ENCODE results near the gene ABHD16B. TPM values are rescaled to one million over a fixed set of nuclear protein-coding genes. Genes with fewer than 3 reads are reported as not detected.

Gene ABHD16B
- polyA plus RNA-seq, 1 donor (not counting 4 experiments of a cell fraction or from before 2014, with no cell fraction given), result not detected

DNA sequence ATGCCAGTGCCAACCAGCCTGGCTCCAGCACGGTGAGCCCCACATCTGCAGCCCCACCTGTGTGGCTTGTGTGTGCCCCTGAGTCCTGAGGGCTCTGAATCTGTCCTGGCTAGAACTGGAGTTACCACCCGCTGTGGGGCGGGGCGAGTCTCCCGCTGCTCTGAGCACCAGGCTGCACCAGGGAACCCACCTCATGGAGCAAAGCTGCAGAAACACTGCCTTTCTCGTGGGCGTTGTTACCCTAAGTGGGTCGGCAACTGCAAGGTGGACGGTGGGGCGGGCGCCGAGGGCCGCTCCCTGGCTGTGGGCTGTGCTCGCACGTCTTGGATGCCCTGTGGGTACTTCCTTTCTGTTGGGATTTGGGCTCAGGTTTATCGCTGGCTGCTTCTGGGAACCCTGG is 17.5 kb upstream of the ABHD16B start:
- dilution Hi-C loops (cut with MboI; ENCODE audit: extremely low pct_ligation_motif_present, low sequenced_read_pairs), result no loop called here
- no peak overlapping the region for H3K4me3 ChIP-seq (ENCODE audit: control insufficient read depth in 2 of 3, extremely low read depth in 1 of 3, insufficient read depth in 2 of 3, low read depth in 1 of 3, low read length in 3 of 3)

GRCh38 chr20:63844511-63844991 is 16.7 kb upstream of the ABHD16B start:
- Histone ChIP-seq H3K27me3 (ENCODE audit: control insufficient read depth, extremely low read depth, insufficient read depth, low read length) (peaks cover 33% of the 10 kb centered on the region), H3K9me3 (ENCODE audit: control insufficient read depth, low read depth, low read length) (no peaks in the 10 kb centered on the region), H3K4me2 (ENCODE audit: control insufficient read depth, extremely low read depth, insufficient read depth, low read depth, low read length) (no peak overlapping the region), H3K27ac (ENCODE audit: control insufficient read depth, insufficient read depth, low read length) (no peak overlapping the region), H2AFZ (ENCODE audit: control insufficient read depth, low read length) (no peak overlapping the region), H3K9me1 (ENCODE audit: control insufficient read depth, extremely low read depth, insufficient read depth, low read length) (no peaks in the 10 kb centered on the region), H4K20me1 (ENCODE audit: control insufficient read depth, extremely low read depth, insufficient read depth, low read length) (no peaks in the 10 kb centered on the region), H3K9ac (ENCODE audit: control insufficient read depth, extremely low read depth, insufficient read depth, low read length) (no peak overlapping the region), H3K4me1 (ENCODE audit: control insufficient read depth, extremely low read depth, insufficient read depth, low read length) (peaks cover 5% of the 10 kb centered on the region), H3K79me2 (ENCODE audit: control insufficient read depth, insufficient read depth, low read length) (no peaks in the 10 kb centered on the region), H3K36me3 (ENCODE audit: control insufficient read depth in 2 of 2, extremely low read depth in 1 of 2, insufficient read depth in 2 of 2, low read length in 2 of 2) (no peaks in the 10 kb centered on the region), H3K4me3 (ENCODE audit: control insufficient read depth in 2 of 3, extremely low read depth in 1 of 3, insufficient read depth in 2 of 3, low read depth in 1 of 3, low read length in 3 of 3) (no peak overlapping the region)
- no peak for FAIRE-seq
- DNase-seq (ENCODE audit: low read depth, low spot score), result no peak
- TF ChIP-seq, protein P1, sequence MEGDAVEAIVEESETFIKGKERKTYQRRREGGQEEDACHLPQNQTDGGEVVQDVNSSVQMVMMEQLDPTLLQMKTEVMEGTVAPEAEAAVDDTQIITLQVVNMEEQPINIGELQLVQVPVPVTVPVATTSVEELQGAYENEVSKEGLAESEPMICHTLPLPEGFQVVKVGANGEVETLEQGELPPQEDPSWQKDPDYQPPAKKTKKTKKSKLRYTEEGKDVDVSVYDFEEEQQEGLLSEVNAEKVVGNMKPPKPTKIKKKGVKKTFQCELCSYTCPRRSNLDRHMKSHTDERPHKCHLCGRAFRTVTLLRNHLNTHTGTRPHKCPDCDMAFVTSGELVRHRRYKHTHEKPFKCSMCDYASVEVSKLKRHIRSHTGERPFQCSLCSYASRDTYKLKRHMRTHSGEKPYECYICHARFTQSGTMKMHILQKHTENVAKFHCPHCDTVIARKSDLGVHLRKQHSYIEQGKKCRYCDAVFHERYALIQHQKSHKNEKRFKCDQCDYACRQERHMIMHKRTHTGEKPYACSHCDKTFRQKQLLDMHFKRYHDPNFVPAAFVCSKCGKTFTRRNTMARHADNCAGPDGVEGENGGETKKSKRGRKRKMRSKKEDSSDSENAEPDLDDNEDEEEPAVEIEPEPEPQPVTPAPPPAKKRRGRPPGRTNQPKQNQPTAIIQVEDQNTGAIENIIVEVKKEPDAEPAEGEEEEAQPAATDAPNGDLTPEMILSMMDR (optimal IDR thresholded peaks at IDR 0.05 in 1 of 3, IDR thresholded peaks at IDR 0.05 in 1 of 3, conservative IDR thresholded peaks at IDR 0.05 in 1 of 3; ENCODE audit: extremely low read depth in 1 of 3, insufficient read depth in 2 of 3, low read length in 3 of 3), result no peak
- no peak for TF ChIP-seq EZH2 (IDR thresholded peaks at IDR 0.05; ENCODE audit: low read length)
- dilution Hi-C loops (cut with MboI; ENCODE audit: extremely low pct_ligation_motif_present, low sequenced_read_pairs), result no loop called here

More for the DNA sequence above, 17.5 kb upstream of the ABHD16B start:
- no peaks in the 10 kb centered on the region for H3K36me3 ChIP-seq (ENCODE audit: control insufficient read depth in 2 of 2, extremely low read depth in 1 of 2, insufficient read depth in 2 of 2, low read length in 2 of 2)
- DNase-seq (ENCODE audit: low read depth, low spot score) (no peak), FAIRE-seq (no peak)
- H3K4me1 ChIP-seq (ENCODE audit: control insufficient read depth, extremely low read depth, insufficient read depth, low read length), result peaks cover 5% of the 10 kb centered on the region
- no peaks in the 10 kb centered on the region for H3K9me3 ChIP-seq (ENCODE audit: control insufficient read depth, low read depth, low read length)
- TF ChIP-seq, protein P1 (optimal IDR thresholded peaks at IDR 0.05 in 1 of 3, IDR thresholded peaks at IDR 0.05 in 1 of 3, conservative IDR thresholded peaks at IDR 0.05 in 1 of 3; ENCODE audit: extremely low read depth in 1 of 3, insufficient read depth in 2 of 3, low read length in 3 of 3), result no peak
- no peak for TF ChIP-seq EZH2 (IDR thresholded peaks at IDR 0.05; ENCODE audit: low read length)
- no peak overlapping the region for H3K27ac ChIP-seq (ENCODE audit: control insufficient read depth, insufficient read depth, low read length)
- H3K79me2 ChIP-seq (ENCODE audit: control insufficient read depth, insufficient read depth, low read length), result no peaks in the 10 kb centered on the region
- peaks cover 33% of the 10 kb centered on the region for H3K27me3 ChIP-seq (ENCODE audit: control insufficient read depth, extremely low read depth, insufficient read depth, low read length)
- H3K9ac ChIP-seq (ENCODE audit: control insufficient read depth, extremely low read depth, insufficient read depth, low read length), result no peak overlapping the region
- no peak overlapping the region for H3K4me2 ChIP-seq (ENCODE audit: control insufficient read depth, extremely low read depth, insufficient read depth, low read depth, low read length)
- H2AFZ ChIP-seq (ENCODE audit: control insufficient read depth, low read length), result no peak overlapping the region
- H4K20me1 ChIP-seq (ENCODE audit: control insufficient read depth, extremely low read depth, insufficient read depth, low read length), result no peaks in the 10 kb centered on the region
- no peaks in the 10 kb centered on the region for H3K9me1 ChIP-seq (ENCODE audit: control insufficient read depth, extremely low read depth, insufficient read depth, low read length)

All from keratinocyte (primary cell).